Fibroblast of the aortic adventitia (primary cell): Measurements from ENCODE around the gene SPESP1. TPM values are rescaled to one million over a fixed set of nuclear protein-coding genes. Genes with fewer than 3 reads are reported as not detected.
A peak's percentile ranks its signal among the peaks of the same experiment; 100 is the strongest.

Experiments
- DNase-seq: peaks from one replicate; pipeline ENCODE4 v3.0.0-alpha.2; 2010; ENCODE audit warnings: low read depth
- H3K4me3 ChIP-seq: 2 replicates; pipeline ENCODE4 v1.5.1; 2011; ENCODE audit warnings: low read depth, mild to moderate bottlenecking, control low read depth, low read length, moderate library complexity
- CTCF ChIP-seq: IDR thresholded peaks from 2 replicates; pipeline ENCODE4 v1.5.1; 2011; ENCODE audit warnings: mild to moderate bottlenecking, low read length, control low read depth, inconsistent platforms; ENCODE audit not compliant: insufficient read depth
- total RNA-seq: library from RNA; depleted of rRNA; stranded (reverse); fragments of >200 nt; gene quantifications from 2 replicates; pipeline ENCODE4 v1.2.3, GENCODE V29; 2012; ENCODE audit warnings: low replicate concordance

SPESP1 gene
- total RNA-seq = 0.98 and 5.6 TPM in 2 replicates

GRCh38 chr15:68930268-68931022 lies at the start of gene SPESP1:
SPESP1 (plus strand) TSS chr15:68930525; CDS start chr15:68930654, 129 bp downstream.
- DNase-seq = peak; percentile 43
- no peak for TF ChIP-seq CTCF
- peak within 1 kb of the TSS; percentile 62 for H3K4me3 ChIP-seq

GRCh38 chr15:68885070-68885469 lies 45.3 kb upstream of the SPESP1 start:
- no peak for TF ChIP-seq CTCF
- peak; percentile 90 for DNase-seq
- no peak overlapping the region for H3K4me3 ChIP-seq

GRCh38 chr15:68887120-68887519 lies 43.2 kb upstream of the SPESP1 start:
- no peak for DNase-seq
- TF ChIP-seq CTCF = no peak
- H3K4me3 ChIP-seq = no peak overlapping the region

- H3K4me3 ChIP-seq = no peak overlapping the region
- no peak for DNase-seq
- TF ChIP-seq CTCF = no peak
Measured at GRCh38 chr15:68887819-68888218, 42.5 kb upstream of the SPESP1 start.

- no peak for TF ChIP-seq CTCF
- H3K4me3 ChIP-seq = no peak overlapping the region
- no peak for DNase-seq
Measured at GRCh38 chr15:68888419-68888818, 41.9 kb upstream of the SPESP1 start.

- H3K4me3 ChIP-seq = no peak overlapping the region
- no peak for DNase-seq
- TF ChIP-seq CTCF = no peak
Measured at GRCh38 chr15:68894208-68894607, 36.1 kb upstream of the SPESP1 start.
